Erythroblast (primary cell): ENCODE measurements around the gene ZC3H14.
A peak's percentile ranks its signal among the peaks of the same experiment; 100 is the strongest.

ENCODE experiments used
- DNase-seq, 2 experiments: peaks; one replicate each; lab custom pipeline; 2025; lab: John Stamatoyannopoulos, UW
- GATA1 ChIP-seq: IDR thresholded peaks from 2 replicates; pipeline ENCODE4 v1.6.1; 2011; ENCODE audit warnings: low read depth, mild to moderate bottlenecking, control low read depth, low read length, moderate library complexity
- POLR2A ChIP-seq: IDR thresholded peaks from 2 replicates; pipeline ENCODE4 v1.6.1; 2011; ENCODE audit warnings: mild to moderate bottlenecking, low read length

Gene ZC3H14

GRCh38 chr14:88562532-88562830 is 356 bp upstream of the ZC3H14 start:
- TF ChIP-seq POLR2A (no peak), GATA1 (peak; percentile 56)

GRCh38 chr14:88563845-88564244 is 1.0 kb downstream of the ZC3H14 start:
- TF ChIP-seq POLR2A = no peak
- TF ChIP-seq GATA1 = no peak
- DNase-seq = peak in 1 of 2 experiments; percentile 27

More at GRCh38 chr14:88562532-88562830, 356 bp upstream of the ZC3H14 start:
- no peak for DNase-seq

- TF ChIP-seq GATA1 (no peak), POLR2A (no peak)
- no peak for DNase-seq
These were observed 2.6 kb downstream of the ZC3H14 start for GRCh38 chr14:88565427-88565826.

- DNase-seq = no peak
- TF ChIP-seq POLR2A (no peak), GATA1 (no peak)
These were observed 5.4 kb downstream of the ZC3H14 start for GRCh38 chr14:88568196-88568595.

- no peak for TF ChIP-seq POLR2A
- no peak for TF ChIP-seq GATA1
- no peak for DNase-seq
These were observed 9.3 kb downstream of the ZC3H14 start for GRCh38 chr14:88572117-88572516.

GRCh38 chr14:88576222-88576621 is 13.4 kb downstream of the ZC3H14 start:
- no peak for TF ChIP-seq POLR2A
- DNase-seq = no peak

GRCh38 chr14:88584451-88584850 is 21.6 kb downstream of the ZC3H14 start:
- no peak for DNase-seq
- TF ChIP-seq GATA1 (no peak), POLR2A (no peak)

- no peak for DNase-seq
- TF ChIP-seq GATA1 (no peak), POLR2A (no peak)
These were observed 25.2 kb downstream of the ZC3H14 start for GRCh38 chr14:88588081-88588480.

- TF ChIP-seq POLR2A (no peak), GATA1 (no peak)
- DNase-seq = no peak
These were observed 27.3 kb downstream of the ZC3H14 start for GRCh38 chr14:88590173-88590572.

GRCh38 chr14:88592031-88592430 is 29.2 kb downstream of the ZC3H14 start:
- DNase-seq = no peak

GRCh38 chr14:88597038-88597437 is 34.2 kb downstream of the ZC3H14 start:
- TF ChIP-seq POLR2A (no peak), GATA1 (no peak)
- DNase-seq = no peak

More at GRCh38 chr14:88592031-88592430, 29.2 kb downstream of the ZC3H14 start:
- no peak for TF ChIP-seq POLR2A
- TF ChIP-seq GATA1 = no peak

- no peak for TF ChIP-seq POLR2A
- no peak for TF ChIP-seq GATA1
- DNase-seq = no peak
These were observed 34.8 kb downstream of the ZC3H14 start for GRCh38 chr14:88597601-88598000.

- DNase-seq = no peak
- TF ChIP-seq POLR2A = no peak
- no peak for TF ChIP-seq GATA1
These were observed 35.3 kb downstream of the ZC3H14 start for GRCh38 chr14:88598097-88598675.

GRCh38 chr14:88599326-88599725 is 36.5 kb downstream of the ZC3H14 start:
- DNase-seq = no peak
- TF ChIP-seq POLR2A (no peak), GATA1 (no peak)

- TF ChIP-seq POLR2A = no peak
- no peak for TF ChIP-seq GATA1
- no peak for DNase-seq
These were observed 37.1 kb downstream of the ZC3H14 start for GRCh38 chr14:88599761-88600439.

GRCh38 chr14:88604212-88604611 is 41.4 kb downstream of the ZC3H14 start:
- DNase-seq = no peak
- no peak for TF ChIP-seq GATA1
- no peak for TF ChIP-seq POLR2A
